SK-N-SH (cell line): ENCODE measurements around the gene SCN4B. TPM values are rescaled to one million over a fixed set of nuclear protein-coding genes. Genes with fewer than 3 reads are reported as not detected.

Experiments used
- CTCF ChIA-PET: fragments of 300-600, 350-600 bp; formaldehyde crosslinking; extraction: SDS; loops from one replicate; lab custom pipeline; 2021; lab: Yijun Ruan, JAX
- POLR2A ChIA-PET: fragments of 350-600 bp; sonication (Branson Sonifier 250); formaldehyde crosslinking; extraction: SDS; loops from one replicate; lab custom pipeline; 2020; ENCODE audit warnings: antibody characterized with exemption, inconsistent platforms; lab: Yijun Ruan, JAX
- DNase-seq: peaks from one replicate; pipeline ENCODE4 v3.0.0; 2012
- H2AFZ ChIP-seq: fragments of 200-600 bp; sonication (generic); 2 replicates; pipeline ENCODE4 v1.8.1; 2016; ENCODE audit warnings: antibody characterized with exemption, mild to moderate bottlenecking, low read depth
- H3F3A ChIP-seq: fragments of 200-600 bp; sonication (generic); replicated peaks from 2 replicates; pipeline ENCODE3; 2016; ENCODE audit warnings: antibody characterized with exemption, mild to moderate bottlenecking; ENCODE audit not compliant: insufficient read depth
- H3K27ac ChIP-seq, 2 experiments: fragments of 200-500 bp in 1 of 2; fragments of 200-600 bp in 1 of 2; sonication (Bioruptor generic) in 1 of 2; sonication (generic), shearing (Covaris generic) in 1 of 2; 2 replicates each; pipeline versions ENCODE4 v1.5.1 to v1.6.1; 2014 to 2016; ENCODE audit warnings: low read depth in 2 of 2, inconsistent platforms in 1 of 2, low read length in 1 of 2, mild to moderate bottlenecking in 1 of 2, mixed read lengths in 1 of 2
- H3K27me3 ChIP-seq: fragments of 200-600 bp; sonication (generic), shearing (Covaris generic); 2 replicates; pipeline ENCODE4 v1.6.1; 2016; ENCODE audit warnings: mixed run types; ENCODE audit not compliant: insufficient read depth
- H3K36me3 ChIP-seq, 2 experiments: fragments of 200-500 bp in 1 of 2; fragments of 200-600 bp in 1 of 2; sonication (Bioruptor generic) in 1 of 2; sonication (generic) in 1 of 2; replicated peaks in 1 of 2; 2 replicates each; pipeline versions ENCODE3 to v1.5.1; 2014 to 2016; ENCODE audit warnings: low read length in 1 of 2, mild to moderate bottlenecking in 1 of 2; ENCODE audit not compliant: insufficient read depth in 2 of 2, control insufficient read depth in 1 of 2
- H3K4me1 ChIP-seq, 2 experiments: fragments of 200-500 bp in 1 of 2; fragments of 200-600 bp in 1 of 2; sonication (Bioruptor generic) in 1 of 2; sonication (generic), shearing (Covaris generic) in 1 of 2; 2 replicates each; pipeline versions ENCODE4 v1.5.1 to v1.6.1; 2014 to 2016; ENCODE audit warnings: low read depth in 1 of 2, low read length in 1 of 2, mixed run types in 1 of 2; ENCODE audit not compliant: insufficient read depth in 2 of 2, control insufficient read depth in 1 of 2
- H3K4me2 ChIP-seq: fragments of 200-600 bp; sonication (generic), shearing (Covaris generic); 2 replicates; pipeline ENCODE4 v1.6.1; 2017; ENCODE audit warnings: mixed run types
- H3K4me3 ChIP-seq, 2 experiments: fragments of 200-500 bp in 1 of 2; fragments of 200-600 bp in 1 of 2; sonication (Bioruptor generic) in 1 of 2; sonication (generic), shearing (Covaris generic) in 1 of 2; 2 replicates each; pipeline versions ENCODE4 v1.5.1 to v1.8.1; 2014 to 2016; ENCODE audit warnings: low read depth in 2 of 2, inconsistent platforms in 1 of 2, low read length in 1 of 2, mild to moderate bottlenecking in 1 of 2, mixed read lengths in 1 of 2, moderate library complexity in 1 of 2
- H3K79me2 ChIP-seq: fragments of 200-600 bp; sonication (generic); 2 replicates; pipeline ENCODE4 v1.8.1; 2017; ENCODE audit warnings: mild to moderate bottlenecking; ENCODE audit not compliant: insufficient read depth
- H3K9ac ChIP-seq: fragments of 200-600 bp; sonication (generic); 2 replicates; pipeline ENCODE4 v1.6.1; 2017; ENCODE audit warnings: mixed run types
- H3K9me2 ChIP-seq: fragments of 200-600 bp; sonication (generic); 2 replicates; pipeline ENCODE4 v1.6.1; 2017; ENCODE audit warnings: mixed run types
- H3K9me3 ChIP-seq: fragments of 200-600 bp; sonication (generic); 2 replicates; pipeline ENCODE4 v1.6.1; 2017; ENCODE audit warnings: mixed run types, mild to moderate bottlenecking, moderate library complexity
- H4K20me1 ChIP-seq: fragments of 200-600 bp; sonication (generic); 2 replicates; pipeline ENCODE4 v1.6.1; 2017; ENCODE audit warnings: mild to moderate bottlenecking, mixed run types; ENCODE audit not compliant: insufficient read depth
- CHD2 ChIP-seq: fragments of 150-350 bp; IDR thresholded peaks from 2 replicates; pipeline ENCODE4 v1.6.1; 2018; ENCODE audit warnings: low read length; ENCODE audit not compliant: partially characterized antibody
- CTCF ChIP-seq: fragments of 200-600 bp; sonication (generic); IDR thresholded peaks from 2 replicates; pipeline ENCODE4 v1.6.1; 2017; ENCODE audit warnings: antibody characterized with exemption, mild to moderate bottlenecking, moderate library complexity
- ELF1 ChIP-seq: IDR thresholded peaks from 2 replicates; pipeline ENCODE4 v1.4.0; 2012
- EZH2phosphoT487 ChIP-seq: fragments of 200-600 bp; sonication (generic); IDR thresholded peaks from 2 replicates; pipeline ENCODE4 v1.6.1; 2017; ENCODE audit warnings: low read depth, mixed run types, mild to moderate bottlenecking, antibody characterized with exemption, moderate library complexity, borderline replicate concordance
- FOXJ3 ChIP-seq: sonication (generic); formaldehyde crosslinking; IDR thresholded peaks from 2 replicates; pipeline ENCODE4 v1.5.1; 2020; ENCODE audit warnings: mild to moderate bottlenecking, missing genetic modification reagents
- GABPA ChIP-seq: IDR thresholded peaks from 2 replicates; pipeline ENCODE4 v1.4.0; 2012; ENCODE audit warnings: low read depth, mild to moderate bottlenecking
- IRF3 ChIP-seq: fragments of 150-350 bp; IDR thresholded peaks from 2 replicates; pipeline ENCODE4 v1.6.1; 2016; ENCODE audit warnings: mild to moderate bottlenecking, low read depth, low read length
- JUND ChIP-seq: IDR thresholded peaks from 2 replicates; pipeline ENCODE4 v1.4.0; 2012
- MAX ChIP-seq: IDR thresholded peaks from 2 replicates; pipeline ENCODE4 v1.4.0; 2012; ENCODE audit warnings: low read depth
- MEF2A ChIP-seq: IDR thresholded peaks from 2 replicates; pipeline ENCODE4 v1.4.0; 2012; ENCODE audit warnings: low read depth, borderline replicate concordance
- POLR2AphosphoS5 ChIP-seq: IDR thresholded peaks from 2 replicates; pipeline ENCODE4 v1.6.1; 2012; ENCODE audit warnings: low read depth, low read length
- RXRA ChIP-seq: IDR thresholded peaks from 2 replicates; pipeline ENCODE4 v1.4.0; 2012; ENCODE audit warnings: low read depth, mild to moderate bottlenecking, borderline replicate concordance
- SIN3A ChIP-seq: IDR thresholded peaks from 2 replicates; pipeline ENCODE4 v1.6.1; 2012; ENCODE audit warnings: low read depth, mild to moderate bottlenecking, low read length, moderate library complexity, borderline replicate concordance
- SMC3 ChIP-seq: IDR thresholded peaks from 2 replicates; pipeline ENCODE4 v1.6.1; 2012; ENCODE audit warnings: low read depth, low read length, improper control_type of control experiment
- TCF12 ChIP-seq: IDR thresholded peaks from 2 replicates; pipeline ENCODE4 v1.4.0; 2012
- TEAD4 ChIP-seq: IDR thresholded peaks from 2 replicates; pipeline ENCODE4 v1.4.0; 2012; ENCODE audit warnings: mild to moderate bottlenecking, borderline replicate concordance; ENCODE audit not compliant: insufficient read depth
- USF1 ChIP-seq: IDR thresholded peaks from 2 replicates; pipeline ENCODE4 v1.4.0; 2012; ENCODE audit warnings: low read depth, borderline replicate concordance
- USF2 ChIP-seq: fragments of 150-350 bp; IDR thresholded peaks from 2 replicates; pipeline ENCODE4 v1.6.1; 2017; ENCODE audit warnings: antibody characterized with exemption, low read length, low read depth, borderline replicate concordance
- ZBTB33 ChIP-seq: IDR thresholded peaks from 2 replicates; pipeline ENCODE4 v1.4.0; 2012; ENCODE audit warnings: low read depth, borderline replicate concordance
- WGBS: methylation state at CpG from one replicate; pipeline ENCODE4 v1.1.6; 2017; ENCODE audit warnings: low lambda C conversion rate; 5-methylcytosine and 5-hydroxymethylcytosine counted together
- polyA plus RNA-seq, 3 experiments: library from polyadenylated mRNA; depleted of rRNA; stranded (reverse); fragments of >200 nt; gene quantifications; 2 replicates each; pipeline ENCODE4 v1.2.3, GENCODE V29; 2012

Gene SCN4B
- polyA plus RNA-seq, 1 of the 3 experiments (the other 2 are of a cell fraction): 1.2 TPM

GRCh38 chr11:118174006-118174567, 21.5 kb upstream of the SCN4B start:
- no peak overlapping the region for H3K9ac ChIP-seq
- H3K4me3 ChIP-seq: no peak overlapping the region
- no peaks in the 10 kb centered on the region for H3K36me3 ChIP-seq
- no peak overlapping the region for H3K4me2 ChIP-seq
- H4K20me1 ChIP-seq: no peaks in the 10 kb centered on the region
- peaks cover 44% of the 10 kb centered on the region for H3K27me3 ChIP-seq
- no peak overlapping the region for H3K27ac ChIP-seq
- no peaks in the 10 kb centered on the region for H3K9me2 ChIP-seq
- H2AFZ ChIP-seq: no peak overlapping the region
- no peaks in the 10 kb centered on the region for H3K79me2 ChIP-seq
- H3F3A ChIP-seq: no peaks in the 10 kb centered on the region
- TF ChIP-seq ELF1 (no peak), MAX (no peak), GABPA (no peak), JUND (no peak), CHD2 (no peak), USF2 (no peak), POLR2AphosphoS5 (no peak), EZH2phosphoT487 (no peak), MEF2A (no peak), TCF12 (no peak), USF1 (no peak), ZBTB33 (no peak), RXRA (no peak), IRF3 (no peak), FOXJ3 (CRISPR knock-in tag) (no peak), SIN3A (no peak), TEAD4 (no peak), CTCF (no peak), SMC3 (no peak)
- no peak for DNase-seq
- H3K9me3 ChIP-seq: no peaks in the 10 kb centered on the region
- peaks cover 0 to 6% of the 10 kb centered on the region in 2 experiments; a peak in 1 of 4 replicates for H3K4me1 ChIP-seq
- POLR2A ChIA-PET: no interaction called here
- CTCF ChIA-PET: interaction anchor here (1.0 to 6.3 kb wide), 2 partner anchors 11 to 31 kb away, joined by 3 to 246 read pairs; no protein-coding TSS in a partner anchor
- 42% methylated on average over 8 of the region's 9 CpGs for WGBS
